Measurements from ENCODE around the gene FTCD.

DNA sequence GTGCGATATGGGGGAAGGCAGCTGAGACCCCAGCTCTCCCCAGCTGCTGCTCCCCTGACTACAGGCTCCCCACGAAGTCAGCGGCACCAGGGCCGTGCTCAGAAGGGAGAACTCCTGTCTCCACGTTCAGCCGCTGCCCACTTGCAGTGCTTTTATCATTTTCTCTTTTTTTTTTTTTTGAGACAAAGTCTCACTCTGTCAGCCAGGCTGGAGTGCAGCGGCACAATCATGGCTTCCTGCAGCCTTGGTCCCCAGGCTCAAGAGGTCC is 933 bp upstream of the FTCD start:
- TF ChIP-seq, protein P1, sequence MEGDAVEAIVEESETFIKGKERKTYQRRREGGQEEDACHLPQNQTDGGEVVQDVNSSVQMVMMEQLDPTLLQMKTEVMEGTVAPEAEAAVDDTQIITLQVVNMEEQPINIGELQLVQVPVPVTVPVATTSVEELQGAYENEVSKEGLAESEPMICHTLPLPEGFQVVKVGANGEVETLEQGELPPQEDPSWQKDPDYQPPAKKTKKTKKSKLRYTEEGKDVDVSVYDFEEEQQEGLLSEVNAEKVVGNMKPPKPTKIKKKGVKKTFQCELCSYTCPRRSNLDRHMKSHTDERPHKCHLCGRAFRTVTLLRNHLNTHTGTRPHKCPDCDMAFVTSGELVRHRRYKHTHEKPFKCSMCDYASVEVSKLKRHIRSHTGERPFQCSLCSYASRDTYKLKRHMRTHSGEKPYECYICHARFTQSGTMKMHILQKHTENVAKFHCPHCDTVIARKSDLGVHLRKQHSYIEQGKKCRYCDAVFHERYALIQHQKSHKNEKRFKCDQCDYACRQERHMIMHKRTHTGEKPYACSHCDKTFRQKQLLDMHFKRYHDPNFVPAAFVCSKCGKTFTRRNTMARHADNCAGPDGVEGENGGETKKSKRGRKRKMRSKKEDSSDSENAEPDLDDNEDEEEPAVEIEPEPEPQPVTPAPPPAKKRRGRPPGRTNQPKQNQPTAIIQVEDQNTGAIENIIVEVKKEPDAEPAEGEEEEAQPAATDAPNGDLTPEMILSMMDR (conservative IDR thresholded peaks at IDR 0.05): no peak
- TF ChIP-seq EZH2 (IDR thresholded peaks at IDR 0.05; ENCODE audit: low read depth): no peak
